Stimulated activated CD4-positive, alpha-beta T cell treated with anti-CD3 and anti-CD28 coated beads, TNF-alpha, amount 100 ng/mL, for 48 hours (primary cell): Measurements from ENCODE around the gene MGAT3.
"Not testable (repeated sequence)": the region's sequence is repeated elsewhere in the genome, so short reads cannot be mapped to it uniquely, and the experiment has no call there.

Experiments used
- DNase-seq, 3 donors: peaks; one replicate each; pipeline ENCODE4 v3.0.0-alpha.2; 2020; ENCODE audit warnings: low read depth in 3 of 3

MGAT3 gene

DNA sequence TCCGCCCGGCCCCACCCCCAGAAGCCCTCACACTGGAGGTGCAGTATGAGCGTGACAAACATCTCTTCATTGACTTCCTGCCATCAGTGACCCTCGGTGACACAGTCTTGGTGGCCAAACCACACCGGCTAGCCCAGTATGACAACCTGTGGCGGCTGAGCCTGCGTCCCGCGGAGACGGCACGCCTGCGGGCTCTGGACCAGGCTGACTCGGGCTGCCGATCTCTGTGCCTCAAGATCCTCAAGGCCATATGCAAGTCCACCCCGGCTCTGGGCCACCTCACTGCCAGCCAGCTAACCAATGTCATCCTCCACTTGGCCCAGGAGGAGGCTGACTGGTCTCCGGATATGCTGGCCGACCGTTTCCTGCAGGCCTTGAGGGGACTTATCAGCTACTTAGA is 57.0 kb downstream of the MGAT3 start:
- no peak for DNase-seq

DNA sequence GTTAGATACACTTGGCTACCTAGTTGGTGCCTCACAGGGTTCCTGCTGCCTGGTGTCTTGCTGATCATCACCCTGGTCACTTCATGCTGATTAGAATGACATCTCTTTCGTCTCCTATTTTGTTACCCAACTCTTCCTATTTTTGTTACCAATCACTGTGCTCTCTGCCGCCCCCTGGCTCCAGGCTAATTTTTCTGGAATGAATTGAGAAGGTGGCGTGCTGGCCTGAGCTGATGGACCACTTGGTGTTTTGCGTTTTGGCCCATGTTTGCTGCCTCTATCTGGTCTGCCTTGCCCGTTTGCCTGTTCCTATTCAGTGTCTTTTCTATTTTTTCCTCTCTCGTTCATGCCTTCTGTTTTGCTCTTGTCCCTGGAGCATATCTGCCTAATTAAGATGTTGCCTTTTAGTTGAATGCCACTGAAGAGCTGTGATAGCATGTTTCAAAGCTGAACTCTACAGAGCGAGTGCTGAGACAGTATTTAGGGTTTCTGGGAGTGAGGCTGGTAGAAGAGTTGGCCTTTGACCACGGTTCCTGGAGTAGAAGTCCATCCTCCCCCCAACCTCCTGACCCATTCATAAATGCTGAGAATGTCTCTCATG is 57.7 kb downstream of the MGAT3 start:
- DNase-seq, result no peak

DNA sequence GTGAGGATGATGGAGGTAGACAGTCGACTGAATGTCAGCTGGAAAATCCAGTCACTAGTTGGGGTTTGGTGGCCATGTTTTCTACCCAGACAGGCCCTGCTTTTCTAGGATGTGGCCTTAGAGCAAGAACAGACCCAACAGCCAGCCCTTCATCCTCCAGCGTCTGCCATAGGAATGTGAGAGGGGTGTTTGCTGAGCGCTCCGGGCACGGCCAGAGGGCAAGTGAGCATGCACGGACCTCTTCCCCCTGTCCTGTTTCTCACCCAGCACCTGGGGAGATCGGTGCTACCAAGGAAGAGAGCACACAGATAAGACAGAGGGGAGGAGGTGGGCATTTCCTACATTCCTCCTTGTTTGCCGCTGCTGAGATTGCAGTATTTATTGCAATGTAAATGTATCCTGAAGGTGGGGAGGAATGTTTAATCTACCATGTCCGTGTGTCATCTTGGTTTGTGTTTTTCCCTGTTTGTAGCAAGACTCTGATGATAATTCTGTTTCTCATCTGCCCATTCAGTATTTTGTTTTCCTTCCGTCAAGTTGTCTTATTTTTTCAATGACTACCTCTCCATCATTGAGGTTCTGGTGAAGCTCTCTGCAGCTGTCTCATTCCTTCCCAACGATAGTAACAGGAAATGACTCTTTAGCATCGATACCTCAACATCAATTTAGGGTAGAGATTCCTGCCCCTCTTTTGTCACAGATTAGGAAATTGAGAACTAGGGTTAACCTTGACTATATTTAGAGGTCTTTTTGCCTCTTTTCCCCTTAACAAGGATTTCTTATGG is 58.6 kb downstream of the MGAT3 start:
- no peak for DNase-seq

DNA sequence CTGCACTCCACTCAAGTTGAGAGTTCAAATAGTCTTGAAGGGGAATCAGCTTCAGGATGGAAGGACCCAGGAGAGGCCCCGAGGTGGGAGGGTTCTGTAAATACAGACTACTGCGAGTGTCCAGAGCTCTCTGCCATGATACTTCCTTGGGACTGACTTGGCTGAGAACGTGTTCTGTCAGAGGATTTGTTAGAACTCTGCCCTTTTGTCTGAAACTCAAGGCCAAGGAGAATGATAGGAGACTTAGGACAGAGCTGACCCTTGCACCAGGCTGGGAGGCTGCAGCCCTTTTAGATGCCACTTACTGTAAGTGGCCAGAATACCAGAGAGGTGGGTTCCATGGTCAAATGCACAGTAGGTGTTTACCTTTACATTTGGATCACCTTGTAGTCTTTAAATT is 60.7 kb downstream of the MGAT3 start:
- no peak for DNase-seq

DNA sequence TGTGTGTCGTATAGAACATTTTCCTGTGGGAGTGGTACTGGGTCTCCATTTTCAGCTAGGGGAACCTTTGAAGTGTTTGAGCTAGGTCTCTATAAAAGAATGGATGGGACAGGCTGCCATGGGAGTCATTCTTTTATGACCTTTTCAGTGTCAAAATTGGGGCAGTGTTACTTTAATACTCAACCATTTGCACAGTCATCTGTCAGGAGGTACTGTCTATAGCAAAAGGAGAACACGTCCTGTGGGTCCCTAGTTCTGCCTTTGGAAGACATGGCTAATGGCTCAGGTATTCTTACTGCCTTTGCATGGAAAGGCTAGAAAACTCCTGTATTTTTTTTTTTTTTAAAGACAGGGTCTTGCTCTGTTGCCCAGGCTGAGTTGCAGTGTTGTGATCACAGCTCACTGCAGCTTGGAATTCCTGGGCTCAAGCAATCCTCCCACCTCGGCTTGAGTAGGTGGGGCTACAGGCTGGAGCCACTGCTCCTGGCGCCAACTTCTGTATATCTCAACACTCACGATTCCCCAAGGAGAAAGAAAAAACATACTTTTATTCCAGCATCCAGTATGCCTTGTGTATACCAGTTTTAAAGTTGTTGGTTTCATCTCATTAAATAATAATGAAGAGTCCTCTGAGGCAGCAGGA is 61.5 kb downstream of the MGAT3 start:
- no peak for DNase-seq

DNA sequence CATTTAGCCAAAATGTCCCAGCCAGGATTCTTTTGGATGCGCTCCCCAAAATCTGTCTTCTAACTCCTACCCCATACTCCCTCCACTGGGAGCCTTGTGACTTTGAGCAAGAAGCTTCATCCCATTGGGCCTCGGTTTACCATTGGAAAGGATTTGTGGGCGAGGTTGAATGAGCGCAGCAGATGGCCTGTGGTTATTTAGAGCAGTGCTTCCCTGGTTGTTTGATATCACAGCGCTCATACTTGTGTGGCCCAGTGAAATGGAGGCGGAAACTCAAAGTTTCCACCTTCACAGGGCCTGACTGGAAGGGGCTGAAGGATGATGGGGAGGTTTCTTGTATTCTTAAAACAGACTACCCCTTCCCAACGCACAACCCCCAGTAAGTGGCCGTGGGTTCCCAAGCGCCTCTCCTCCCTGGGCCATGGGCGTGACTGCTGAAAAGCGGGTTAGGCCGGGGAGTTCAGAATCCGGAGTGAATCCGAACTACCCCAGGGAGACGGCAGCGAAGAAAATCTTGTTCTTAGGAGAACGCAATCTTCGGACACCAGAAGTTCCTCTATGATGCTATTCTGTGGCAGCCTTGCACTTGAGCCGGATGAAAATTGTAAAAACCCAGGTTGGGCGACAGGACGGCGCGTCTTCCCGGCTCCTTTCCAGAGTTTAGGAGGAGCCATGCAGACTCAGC is 62.3 kb downstream of the MGAT3 start:
- DNase-seq, result no peak

DNA sequence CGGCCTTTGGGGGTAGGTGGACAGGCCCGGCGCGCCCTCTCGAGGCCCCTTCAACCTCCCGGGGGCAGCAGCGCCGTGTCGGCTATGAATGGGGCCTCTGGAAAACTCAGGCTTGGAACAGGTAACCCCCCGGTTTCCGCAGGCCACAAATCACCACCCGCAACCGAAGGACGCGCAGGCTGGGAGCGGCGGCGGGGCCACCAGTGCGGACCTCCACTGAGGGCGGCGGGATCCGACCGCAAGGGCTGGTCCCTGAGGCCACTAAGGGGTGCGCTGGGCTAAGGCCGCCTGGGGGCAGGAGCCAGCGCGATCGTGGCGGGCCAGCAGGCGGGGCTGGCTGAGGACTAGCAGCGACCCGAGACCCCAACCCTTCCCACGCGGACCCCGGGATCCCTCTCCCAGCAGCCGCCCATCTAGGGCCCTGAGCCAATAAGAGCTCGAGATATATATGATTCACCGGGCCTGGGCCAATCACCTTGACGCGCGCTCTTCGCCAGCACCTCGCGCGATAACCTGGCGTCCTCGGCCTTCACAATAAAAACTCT is 62.9 kb downstream of the MGAT3 start:
- peak; percentile 92 to 95 (median 95) for DNase-seq

DNA sequence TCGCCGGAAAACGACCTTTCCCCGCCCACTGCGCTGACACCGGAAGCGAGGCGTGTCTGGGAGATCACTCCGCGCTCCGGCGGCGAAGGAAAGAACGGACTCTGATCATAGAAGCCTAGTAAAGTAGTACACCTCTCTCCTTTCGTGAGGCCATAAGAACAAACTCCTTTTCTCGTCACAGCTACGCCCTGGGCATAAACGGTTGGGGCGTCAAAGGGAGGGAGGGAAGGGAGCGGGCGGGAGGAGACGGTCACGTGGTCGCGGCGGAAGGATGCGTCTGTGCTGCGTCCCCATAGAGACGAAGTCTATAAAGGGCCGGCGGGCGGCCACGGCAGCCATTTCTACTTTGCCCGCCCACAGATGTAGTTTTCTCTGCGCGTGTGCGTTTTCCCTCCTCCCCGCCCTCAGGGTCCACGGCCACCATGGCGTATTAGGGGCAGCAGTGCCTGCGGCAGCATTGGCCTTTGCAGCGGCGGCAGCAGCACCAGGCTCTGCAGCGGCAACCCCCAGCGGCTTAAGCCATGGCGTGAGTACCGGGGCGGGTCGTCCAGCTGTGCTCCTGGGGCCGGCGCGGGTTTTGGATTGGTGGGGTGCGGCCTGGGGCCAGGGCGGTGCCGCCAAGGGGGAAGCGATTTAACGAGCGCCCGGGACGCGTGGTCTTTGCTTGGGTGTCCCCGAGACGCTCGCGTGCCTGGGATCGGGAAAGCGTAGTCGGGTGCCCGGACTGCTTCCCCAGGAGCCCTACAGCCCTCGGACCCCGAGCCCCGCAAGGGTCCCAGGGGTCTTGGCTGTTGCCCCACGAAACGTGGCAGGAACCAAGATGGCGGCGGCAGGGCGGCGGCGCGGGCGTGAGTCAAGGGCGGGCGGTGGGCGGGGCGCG is 63.7 kb downstream of the MGAT3 start, which contains the start of gene ATF4:
Gene ATF4 (plus strand): TSS at position 337 of the 880 bp plus-strand sequence. CDS start 884 bp downstream, outside the sequence.
- peak; percentile 77 to 86 (median 82) for DNase-seq

DNA sequence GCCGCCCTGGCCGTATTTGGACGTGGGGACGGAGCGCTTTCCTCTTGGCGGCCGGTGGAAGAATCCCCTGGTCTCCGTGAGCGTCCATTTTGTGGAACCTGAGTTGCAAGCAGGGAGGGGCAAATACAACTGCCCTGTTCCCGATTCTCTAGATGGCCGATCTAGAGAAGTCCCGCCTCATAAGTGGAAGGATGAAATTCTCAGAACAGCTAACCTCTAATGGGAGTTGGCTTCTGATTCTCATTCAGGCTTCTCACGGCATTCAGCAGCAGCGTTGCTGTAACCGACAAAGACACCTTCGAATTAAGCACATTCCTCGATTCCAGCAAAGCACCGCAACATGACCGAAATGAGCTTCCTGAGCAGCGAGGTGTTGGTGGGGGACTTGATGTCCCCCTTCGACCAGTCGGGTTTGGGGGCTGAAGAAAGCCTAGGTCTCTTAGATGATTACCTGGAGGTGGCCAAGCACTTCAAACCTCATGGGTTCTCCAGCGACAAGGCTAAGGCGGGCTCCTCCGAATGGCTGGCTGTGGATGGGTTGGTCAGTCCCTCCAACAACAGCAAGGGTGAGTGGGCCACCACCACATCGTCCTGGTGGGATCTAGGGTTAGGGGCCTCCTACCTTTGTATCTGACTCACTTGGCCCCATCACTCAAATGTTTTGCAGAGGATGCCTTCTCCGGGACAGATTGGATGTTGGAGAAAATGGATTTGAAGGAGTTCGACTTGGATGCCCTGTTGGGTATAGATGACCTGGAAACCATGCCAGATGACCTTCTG is 64.5 kb downstream of the MGAT3 start:
- DNase-seq, result not testable (repeated sequence)

DNA sequence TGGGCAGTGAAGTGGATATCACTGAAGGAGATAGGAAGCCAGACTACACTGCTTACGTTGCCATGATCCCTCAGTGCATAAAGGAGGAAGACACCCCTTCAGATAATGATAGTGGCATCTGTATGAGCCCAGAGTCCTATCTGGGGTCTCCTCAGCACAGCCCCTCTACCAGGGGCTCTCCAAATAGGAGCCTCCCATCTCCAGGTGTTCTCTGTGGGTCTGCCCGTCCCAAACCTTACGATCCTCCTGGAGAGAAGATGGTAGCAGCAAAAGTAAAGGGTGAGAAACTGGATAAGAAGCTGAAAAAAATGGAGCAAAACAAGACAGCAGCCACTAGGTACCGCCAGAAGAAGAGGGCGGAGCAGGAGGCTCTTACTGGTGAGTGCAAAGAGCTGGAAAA is 65.3 kb downstream of the MGAT3 start:
- DNase-seq, result not testable (repeated sequence)

DNA sequence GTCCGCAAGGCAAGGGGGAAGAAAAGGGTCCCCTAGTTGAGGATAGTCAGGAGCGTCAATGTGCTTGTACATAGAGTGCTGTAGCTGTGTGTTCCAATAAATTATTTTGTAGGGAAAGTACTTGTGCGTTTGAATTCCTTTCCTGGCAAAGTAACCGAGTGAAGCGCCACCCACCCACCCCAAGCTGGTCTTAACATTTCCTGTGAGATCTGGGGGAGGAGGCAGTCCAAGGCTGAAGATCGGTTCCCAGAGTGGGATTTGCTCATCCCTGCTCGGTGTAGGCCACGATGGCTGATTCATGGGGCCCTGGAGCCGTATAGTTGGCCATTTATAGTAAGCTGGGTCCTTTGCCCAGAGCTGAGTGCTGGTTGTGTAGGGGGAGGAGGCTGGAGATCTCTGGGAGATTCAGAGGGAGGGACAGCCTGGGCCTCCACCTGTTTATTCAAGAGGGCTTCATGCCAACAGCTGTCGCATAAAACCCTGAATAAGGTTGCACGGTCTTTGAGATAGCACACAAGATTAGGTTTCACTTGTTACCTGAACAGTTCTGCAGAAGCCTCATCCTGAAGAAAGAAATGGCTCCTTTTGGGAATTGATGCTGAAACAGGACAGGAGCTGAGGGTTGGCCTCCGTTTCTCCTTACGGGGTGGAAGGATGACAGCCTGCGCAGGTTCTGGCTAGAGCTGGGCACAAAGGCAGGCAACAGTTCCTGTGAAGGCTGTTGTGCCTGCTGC is 65.9 kb downstream of the MGAT3 start:
- no peak for DNase-seq

DNA sequence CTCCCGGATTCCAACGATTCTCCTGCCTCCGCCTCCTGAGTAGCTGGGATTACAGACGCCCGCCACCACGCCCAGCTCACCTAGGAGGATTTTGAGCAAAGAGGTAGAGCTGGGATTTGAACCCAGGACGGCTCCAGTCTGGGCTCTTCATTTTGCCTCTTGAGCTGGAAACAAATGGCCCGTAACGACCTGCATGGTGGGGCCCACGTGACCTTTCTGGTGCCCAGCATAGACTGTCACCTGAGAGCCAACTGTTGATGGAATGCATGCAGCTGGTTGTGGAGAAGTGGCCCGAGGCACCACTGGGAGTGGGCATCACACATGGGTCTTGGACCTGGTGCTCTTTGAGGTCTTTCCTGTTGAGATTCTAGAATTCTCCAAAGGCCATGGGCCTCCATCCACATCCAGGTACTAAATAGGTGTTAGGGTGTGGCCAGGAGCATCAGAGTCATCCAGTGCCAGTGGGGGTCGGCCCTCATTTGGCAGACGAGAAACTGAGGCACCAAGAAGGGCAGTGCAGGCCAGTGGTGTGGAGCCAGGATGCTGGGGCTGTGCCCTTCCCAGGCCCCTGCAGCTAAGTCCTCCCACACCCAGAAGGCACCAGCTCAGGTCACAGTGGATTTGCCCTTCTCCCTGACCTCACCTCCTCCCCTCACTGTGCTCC is 67.4 kb downstream of the MGAT3 start:
- no peak for DNase-seq

DNA sequence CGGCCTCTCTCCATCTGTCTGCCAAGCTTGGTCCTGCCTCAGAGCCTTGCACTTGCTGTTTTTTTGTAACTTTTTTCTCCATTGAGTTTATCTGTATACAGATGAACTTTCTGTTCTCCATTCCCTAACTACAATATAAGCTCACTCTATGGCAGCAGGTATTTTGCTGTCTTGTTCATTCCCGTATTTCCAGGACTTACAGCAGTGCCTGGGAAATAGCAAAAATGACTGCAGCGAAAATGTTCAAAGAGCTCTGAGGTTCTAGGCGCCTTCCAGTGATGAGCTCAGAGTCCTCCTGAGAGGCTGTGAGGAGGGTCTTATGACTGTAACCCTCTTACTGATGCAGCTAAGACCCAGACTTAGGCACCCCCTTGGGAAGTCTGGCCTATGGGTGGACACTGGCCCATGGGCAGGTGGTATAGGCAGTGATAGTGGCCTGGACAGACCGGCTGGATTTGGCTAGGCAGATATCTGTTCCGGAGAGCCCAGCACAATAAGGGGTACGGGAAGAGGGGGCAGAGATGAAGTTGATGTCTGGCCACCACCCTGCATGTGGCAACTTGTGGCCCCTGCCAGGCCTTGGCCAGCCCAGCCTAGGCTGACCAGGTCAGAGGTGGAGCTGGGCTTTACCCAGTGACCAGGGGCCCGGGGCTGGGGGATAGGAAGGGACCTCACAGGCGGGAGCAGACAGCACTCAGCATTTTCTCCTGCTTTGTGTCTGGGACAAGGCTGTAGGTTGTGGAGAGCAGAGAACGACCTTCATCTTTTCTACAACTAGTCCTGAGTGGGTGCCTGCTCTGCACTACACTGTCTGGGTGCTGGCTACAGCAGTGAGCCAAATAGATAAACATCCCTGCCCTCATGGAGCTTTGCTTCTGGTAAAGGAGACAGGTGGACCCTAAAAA is 68.2 kb downstream of the MGAT3 start:
- DNase-seq, result no peak

DNA sequence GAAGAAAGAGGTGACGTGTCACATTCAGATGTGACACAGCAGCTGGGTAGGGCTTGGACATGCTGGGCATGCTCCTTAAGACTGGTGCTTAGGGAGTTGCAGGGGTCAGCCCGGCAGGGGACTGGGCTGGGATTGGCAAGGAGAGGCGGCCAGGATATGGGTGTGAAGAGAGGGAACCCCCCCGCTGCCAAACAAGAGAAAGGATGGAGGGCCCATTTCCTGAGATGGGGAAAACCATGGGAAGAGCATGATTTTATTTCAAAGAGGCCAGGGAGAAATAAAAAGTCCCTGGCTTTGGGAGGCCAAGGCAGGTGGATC is 68.8 kb downstream of the MGAT3 start:
- no peak for DNase-seq

DNA sequence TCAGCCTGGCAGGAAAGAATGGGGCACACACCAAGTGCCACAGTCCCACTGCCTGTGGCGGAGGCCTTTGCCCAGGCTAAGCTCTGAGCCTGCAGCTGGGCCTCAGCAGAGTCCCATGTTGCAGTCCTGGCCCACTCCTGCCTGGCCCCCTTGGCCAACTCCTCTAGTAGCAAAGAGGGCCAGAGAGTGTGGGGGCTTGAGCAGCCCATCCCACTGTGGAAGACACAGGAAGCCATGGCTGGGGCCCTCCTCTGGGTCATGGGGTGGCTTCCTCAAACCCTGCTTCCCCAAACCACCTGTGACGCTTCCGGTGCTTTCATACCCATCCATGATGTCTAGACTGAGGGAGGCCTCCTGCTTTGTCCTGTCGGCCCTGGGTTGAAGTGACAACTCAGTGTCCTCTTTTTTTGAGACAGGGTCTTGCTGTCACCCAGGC is 69.9 kb downstream of the MGAT3 start:
- no peak for DNase-seq

DNA sequence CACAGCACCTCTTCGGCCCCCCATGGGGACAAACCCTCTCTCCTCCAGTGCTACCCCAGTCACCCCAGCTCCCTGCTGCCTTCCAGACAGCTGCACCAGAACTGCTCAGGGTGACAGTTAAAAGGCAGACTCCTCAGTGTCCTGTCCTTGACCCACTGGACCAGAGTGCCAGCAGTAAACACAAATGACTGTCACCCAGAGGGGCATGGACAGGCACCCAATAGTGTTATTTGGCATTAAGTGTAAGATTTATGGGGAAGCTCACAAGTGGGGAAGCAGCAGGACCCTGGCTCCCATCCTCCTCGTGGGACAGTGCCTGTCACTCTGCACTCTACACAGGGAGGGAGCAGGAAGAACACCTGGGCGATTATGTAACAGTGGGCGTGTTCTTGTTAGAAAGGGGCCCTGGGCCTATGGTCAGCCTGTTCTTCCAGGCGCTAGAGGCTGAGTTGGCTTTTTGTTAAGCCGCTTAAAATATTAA is 70.7 kb downstream of the MGAT3 start:
- no peak for DNase-seq

DNA sequence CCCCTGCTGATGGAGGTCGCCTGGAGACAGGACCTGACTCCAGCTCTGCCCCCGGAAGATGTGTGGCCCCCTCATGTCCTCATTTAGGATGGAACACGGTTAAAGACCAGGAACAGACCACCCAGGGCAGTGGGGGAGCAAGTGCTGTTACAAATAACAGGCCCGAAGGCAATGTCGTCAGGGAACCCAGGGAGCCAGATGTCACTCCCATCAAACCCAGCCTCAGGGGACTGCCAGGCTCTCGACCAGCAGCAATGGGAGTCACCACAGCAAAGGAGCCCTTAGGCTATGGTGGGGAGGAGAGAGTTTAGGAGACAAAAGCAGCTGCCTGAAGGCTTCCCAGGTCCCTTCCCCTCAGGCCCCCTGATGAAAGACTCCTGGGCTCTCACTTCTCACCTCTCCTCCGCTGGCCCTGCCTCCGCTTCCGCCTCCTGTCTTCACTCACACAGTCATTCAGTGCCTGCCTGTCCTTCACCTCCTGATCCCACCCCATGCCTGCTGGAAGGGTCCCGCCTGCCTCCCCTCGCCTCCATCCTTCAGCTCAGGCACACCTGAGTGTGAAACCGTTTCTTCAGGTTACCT is 71.4 kb downstream of the MGAT3 start:
- DNase-seq, result no peak
